Activated T-helper 2 cell treated with anti-CD3 and anti-CD28 coated beads, Interferon-gamma antibody, Interleukin-2, Interleukin-4, amounts not matched to agents 10 μg/mL and 5 μg/mL and 100 μg/mL, durations not matched to agents 14 hours and 24 hours and 36 hours (primary cell): Measurements from ENCODE around the gene ZNF718. TPM values are rescaled to one million over a fixed set of nuclear protein-coding genes. Genes with fewer than 3 reads are reported as not detected.
"Not testable (repeated sequence)": the region's sequence is repeated elsewhere in the genome, so short reads cannot be mapped to it uniquely, and the experiment has no call there.

Experiments used
- DNase-seq: peaks from one replicate; pipeline ENCODE4 v3.0.0; 2021; ENCODE audit warnings: low spot score
- H3K27ac Mint-ChIP-seq: one replicate; pipeline ENCODE4 v1.8.0; 2021; ENCODE audit warnings: mixed read lengths
- H3K27me3 Mint-ChIP-seq: one replicate; pipeline ENCODE4 v1.8.0; 2021; ENCODE audit warnings: low read depth, mixed read lengths
- H3K36me3 Mint-ChIP-seq: one replicate; pipeline ENCODE4 v1.8.0; 2021; ENCODE audit warnings: low read depth, mixed read lengths
- H3K4me1 Mint-ChIP-seq: one replicate; pipeline ENCODE4 v1.8.0; 2021; ENCODE audit warnings: low read depth, mixed read lengths
- H3K4me3 Mint-ChIP-seq: one replicate; pipeline ENCODE4 v1.8.0; 2021; ENCODE audit warnings: low read depth, mild to moderate bottlenecking, moderate library complexity, mixed read lengths
- H3K9me3 Mint-ChIP-seq: one replicate; pipeline ENCODE4 v1.8.0; 2021; ENCODE audit warnings: mixed read lengths
- intact Hi-C: fragments of 100-400 bp; cut with micrococcal nuclease; formaldehyde crosslinking; loops from one replicate; pipeline ENCODE4 v1.15.1; 2023
- total RNA-seq: library from RNA; stranded (reverse); gene quantifications from 2 replicates; pipeline ENCODE4 v1.2.3, GENCODE V29; 2022

The ZNF718 gene
- total RNA-seq, 1 donor from 2014 or later = 8.6 TPM

GRCh38 chr4:212438-213188, 88.3 kb downstream of the ZNF718 start:
- H3K4me1 Mint-ChIP-seq = peaks cover 4% of the 10 kb centered on the region
- no peak overlapping the region for H3K27ac Mint-ChIP-seq
- no peak overlapping the region for H3K4me3 Mint-ChIP-seq
- no peak for DNase-seq
- H3K27me3 Mint-ChIP-seq = no peaks in the 10 kb centered on the region
- H3K9me3 Mint-ChIP-seq = peaks cover 56% of the 10 kb centered on the region
- H3K36me3 Mint-ChIP-seq = peaks cover 9% of the 10 kb centered on the region
- intact Hi-C loops = no loop called here

GRCh38 chr4:213189-213535, 88.9 kb downstream of the ZNF718 start:
- not testable (repeated sequence) for DNase-seq

More at GRCh38 chr4:213189-213535, 88.9 kb downstream of the ZNF718 start:
- H3K4me3 Mint-ChIP-seq, H3K36me3 Mint-ChIP-seq, H3K4me1 Mint-ChIP-seq, H3K27ac Mint-ChIP-seq, intact Hi-C loops, H3K27me3 Mint-ChIP-seq: not testable (repeated sequence)
- H3K9me3 Mint-ChIP-seq = peaks cover 55% of the 10 kb centered on the region

Other genes with a start within 250 kb of the ZNF718 start
- 5.0 and 5.2 TPM in 2 replicates for gene ZNF595, start 71.2 kb upstream of the ZNF718 start, total RNA-seq
- gene ZNF732, start 181.0 kb downstream of the ZNF718 start, total RNA-seq = not detected in 2 replicates
- 23.8 and 27.5 TPM in 2 replicates for gene ZNF141, start 213.3 kb downstream of the ZNF718 start, total RNA-seq